ENCODE data around the gene PREPL. TPM values are rescaled to one million over a fixed set of nuclear protein-coding genes. Genes with fewer than 3 reads are reported as not detected.
"Not testable (repeated sequence)": the region's sequence is repeated elsewhere in the genome, so short reads cannot be mapped to it uniquely, and the experiment has no call there.

Gene PREPL
- total and polyA plus RNA-seq, 2 donors (not counting 1 experiment from before 2014, with no cell fraction given), result 5.5 to 34.0 TPM

DNA sequence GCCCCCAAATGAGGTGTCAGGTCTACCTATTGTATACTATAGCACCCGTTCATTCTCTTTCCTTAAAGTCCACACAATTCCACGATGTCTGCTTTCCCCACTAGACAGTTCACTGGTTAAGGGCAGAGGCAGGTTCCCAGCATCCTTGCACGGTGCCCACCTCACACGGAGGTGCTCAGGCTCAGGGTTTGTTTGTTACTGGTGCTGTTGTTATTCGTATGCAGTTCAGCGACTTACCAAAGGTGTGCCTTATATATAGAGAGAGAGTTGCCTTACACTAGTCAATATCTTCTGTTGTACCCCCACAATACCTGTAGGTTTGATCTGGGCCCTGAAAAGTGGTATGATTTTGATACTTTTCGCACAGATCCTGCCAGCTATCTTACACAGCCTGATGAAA, 55.4 kb downstream of the PREPL start:
- Histone ChIP-seq H3K4me2 (replicated peaks; ENCODE audit: low read depth, low read length, poor library complexity, severe bottlenecking) (no peak overlapping the region), H3K79me2 (ENCODE audit: control insufficient read depth, insufficient read depth, low read length) (no peaks in the 10 kb centered on the region), H3K4me1 (ENCODE audit: control insufficient read depth in 2 of 2, insufficient read depth in 2 of 2, low read length in 2 of 2) (no peaks in the 10 kb centered on the region), H3K9ac (ENCODE audit: low read length) (no peak overlapping the region), H3K4me3 (ENCODE audit: control extremely low read depth in 1 of 5, extremely low read depth in 1 of 5, insufficient read depth in 1 of 5, low read depth in 2 of 5, low read length in 4 of 5) (no peak overlapping the region), H3K36me3 (replicated peaks in 1 of 2; ENCODE audit: control extremely low read depth in 1 of 2, control insufficient read depth in 1 of 2, extremely low read depth in 1 of 2, insufficient read depth in 2 of 2, low read length in 1 of 2) (no peaks in the 10 kb centered on the region), H2AFZ (ENCODE audit: insufficient read depth, low read depth, low read length, poor library complexity, severe bottlenecking) (no peak overlapping the region), H3K27me3 (replicated peaks in 1 of 4; ENCODE audit: control extremely low read depth in 1 of 4, control insufficient read depth in 3 of 4, insufficient read depth in 4 of 4, low read length in 3 of 4) (no peaks in the 10 kb centered on the region), H4K20me1 (ENCODE audit: control insufficient read depth, insufficient read depth, low read length, poor library complexity, severe bottlenecking) (no peaks in the 10 kb centered on the region), H3K27ac (ENCODE audit: low read length in 2 of 2) (no peak overlapping the region), H3K9me3 (ENCODE audit: control extremely low read depth in 1 of 3, control insufficient read depth in 2 of 3, insufficient read depth in 1 of 3, low read length in 2 of 3) (peaks cover 0 to 18% (median 16%) of the 10 kb centered on the region in 3 donors)
- CTCF ChIA-PET, result interaction anchor here (0.7 kb wide), 2 partner anchors 62 to 164 kb away, joined by 4 read pairs; no protein-coding TSS in a partner anchor
- ATAC-seq (ENCODE audit: low read depth), result no peak
- Mint-ChIP-seq H3K27ac (no peak overlapping the region), H3K4me3 (no peak overlapping the region), H3K27me3 (no peaks in the 10 kb centered on the region), H3K9me3 (ENCODE audit: insufficient read depth) (peaks cover 10% of the 10 kb centered on the region), H3K4me1 (no peaks in the 10 kb centered on the region)
- no peak for DNase-seq
- TF ChIP-seq EZH2 (IDR thresholded peaks at IDR 0.05; ENCODE audit: borderline replicate concordance, insufficient read depth, low read depth, low read length, poor library complexity, severe bottlenecking), result no peak
- TF ChIP-seq, protein P1, sequence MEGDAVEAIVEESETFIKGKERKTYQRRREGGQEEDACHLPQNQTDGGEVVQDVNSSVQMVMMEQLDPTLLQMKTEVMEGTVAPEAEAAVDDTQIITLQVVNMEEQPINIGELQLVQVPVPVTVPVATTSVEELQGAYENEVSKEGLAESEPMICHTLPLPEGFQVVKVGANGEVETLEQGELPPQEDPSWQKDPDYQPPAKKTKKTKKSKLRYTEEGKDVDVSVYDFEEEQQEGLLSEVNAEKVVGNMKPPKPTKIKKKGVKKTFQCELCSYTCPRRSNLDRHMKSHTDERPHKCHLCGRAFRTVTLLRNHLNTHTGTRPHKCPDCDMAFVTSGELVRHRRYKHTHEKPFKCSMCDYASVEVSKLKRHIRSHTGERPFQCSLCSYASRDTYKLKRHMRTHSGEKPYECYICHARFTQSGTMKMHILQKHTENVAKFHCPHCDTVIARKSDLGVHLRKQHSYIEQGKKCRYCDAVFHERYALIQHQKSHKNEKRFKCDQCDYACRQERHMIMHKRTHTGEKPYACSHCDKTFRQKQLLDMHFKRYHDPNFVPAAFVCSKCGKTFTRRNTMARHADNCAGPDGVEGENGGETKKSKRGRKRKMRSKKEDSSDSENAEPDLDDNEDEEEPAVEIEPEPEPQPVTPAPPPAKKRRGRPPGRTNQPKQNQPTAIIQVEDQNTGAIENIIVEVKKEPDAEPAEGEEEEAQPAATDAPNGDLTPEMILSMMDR (IDR thresholded peaks at IDR 0.05), result no peak
- POLR2A ChIA-PET, result no interaction called here
- intact Hi-C loops (cut with micrococcal nuclease), result no loop called here
- WGBS (ENCODE audit: insufficient coverage), result 94% methylated on average over 3 of the region's 7 CpGs

DNA sequence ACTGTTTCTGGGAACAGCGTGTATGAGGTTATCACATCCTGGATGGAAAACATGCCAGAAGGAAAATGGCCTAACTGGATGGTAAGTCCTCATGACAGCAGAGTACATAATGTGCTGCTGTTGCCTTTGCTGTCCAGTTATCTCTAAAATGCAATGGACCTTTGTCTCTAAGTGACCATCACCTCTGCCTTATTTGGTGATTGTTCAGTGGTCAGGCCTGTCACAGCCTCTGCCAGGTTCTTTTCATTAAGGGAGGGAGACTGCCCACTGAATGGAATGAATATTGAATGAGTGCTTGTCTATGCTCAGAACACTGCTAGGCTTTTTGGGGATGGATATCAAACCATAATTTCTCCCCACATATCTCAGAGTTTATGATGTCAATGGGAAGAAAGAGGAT, 57.0 kb downstream of the PREPL start:
- H3K27me3 Mint-ChIP-seq, result peaks cover 3% of the 10 kb centered on the region
- no peaks in the 10 kb centered on the region for H3K4me1 Mint-ChIP-seq
- H3K9me3 Mint-ChIP-seq (ENCODE audit: insufficient read depth), result peaks cover 9% of the 10 kb centered on the region

DNA sequence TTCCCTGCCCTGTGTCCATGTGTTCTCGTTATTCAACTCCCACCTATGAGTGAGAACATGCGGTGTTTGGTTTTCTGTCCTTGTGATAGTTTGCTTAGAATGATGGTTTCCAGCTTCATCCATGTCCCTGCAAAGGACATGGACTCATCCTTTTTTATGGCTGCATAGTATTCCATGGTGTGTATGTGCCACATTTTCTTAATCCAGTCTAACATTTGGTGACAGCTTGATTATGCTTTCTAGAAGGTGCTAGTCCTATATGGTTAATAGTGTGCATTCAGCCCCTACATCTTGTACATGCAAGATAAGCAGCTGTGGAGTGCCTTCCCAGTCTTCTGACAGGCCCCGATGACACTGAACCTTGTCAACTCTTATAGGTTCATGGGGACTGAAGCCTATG, 57.5 kb downstream of the PREPL start:
- H3K4me3 ChIP-seq (ENCODE audit: control extremely low read depth in 1 of 5, extremely low read depth in 1 of 5, insufficient read depth in 1 of 5, low read depth in 2 of 5, low read length in 4 of 5); H3K79me2 ChIP-seq (ENCODE audit: control insufficient read depth, insufficient read depth, low read length); H3K9me3 Mint-ChIP-seq (ENCODE audit: insufficient read depth); H2AFZ ChIP-seq (ENCODE audit: insufficient read depth, low read depth, low read length, poor library complexity, severe bottlenecking); H3K4me1 ChIP-seq (ENCODE audit: control insufficient read depth in 2 of 2, insufficient read depth in 2 of 2, low read length in 2 of 2); DNase-seq; H3K27ac Mint-ChIP-seq; H3K4me3 Mint-ChIP-seq; POLR2A ChIA-PET; H4K20me1 ChIP-seq (ENCODE audit: control insufficient read depth, insufficient read depth, low read length, poor library complexity, severe bottlenecking); H3K9ac ChIP-seq (ENCODE audit: low read length); H3K27me3 ChIP-seq (replicated peaks in 1 of 4; ENCODE audit: control extremely low read depth in 1 of 4, control insufficient read depth in 3 of 4, insufficient read depth in 4 of 4, low read length in 3 of 4); intact Hi-C loops (cut with micrococcal nuclease); H3K4me1 Mint-ChIP-seq; ATAC-seq (ENCODE audit: low read depth); H3K27me3 Mint-ChIP-seq; H3K4me2 ChIP-seq (replicated peaks; ENCODE audit: low read depth, low read length, poor library complexity, severe bottlenecking); H3K27ac ChIP-seq (ENCODE audit: low read length in 2 of 2); H3K9me3 ChIP-seq (ENCODE audit: control extremely low read depth in 1 of 3, control insufficient read depth in 2 of 3, insufficient read depth in 1 of 3, low read length in 2 of 3); H3K36me3 ChIP-seq (replicated peaks in 1 of 2; ENCODE audit: control extremely low read depth in 1 of 2, control insufficient read depth in 1 of 2, extremely low read depth in 1 of 2, insufficient read depth in 2 of 2, low read length in 1 of 2): not testable (repeated sequence)
- WGBS (ENCODE audit: insufficient coverage), result no CpG with 5 or more reads among the region's 3 CpGs
- CTCF ChIA-PET, result interaction anchor here (0.6 kb wide), 1 partner anchor 1646 kb away, joined by 4 read pairs; no protein-coding TSS in a partner anchor

More for the DNA sequence above, 57.0 kb downstream of the PREPL start:
- intact Hi-C loops (cut with micrococcal nuclease), result no loop called here
- no peaks in the 10 kb centered on the region for H3K79me2 ChIP-seq (ENCODE audit: control insufficient read depth, insufficient read depth, low read length)
- H3K9me3 ChIP-seq (ENCODE audit: control extremely low read depth in 1 of 3, control insufficient read depth in 2 of 3, insufficient read depth in 1 of 3, low read length in 2 of 3), result peaks cover 0 to 5% (median 3%) of the 10 kb centered on the region in 3 donors
- no peaks in the 10 kb centered on the region for H3K27me3 ChIP-seq (replicated peaks in 1 of 4; ENCODE audit: control extremely low read depth in 1 of 4, control insufficient read depth in 3 of 4, insufficient read depth in 4 of 4, low read length in 3 of 4)
- CTCF ChIA-PET, result no interaction called here
- TF ChIP-seq, protein P1 (IDR thresholded peaks at IDR 0.05), result no peak
- TF ChIP-seq EZH2 (IDR thresholded peaks at IDR 0.05; ENCODE audit: borderline replicate concordance, insufficient read depth, low read depth, low read length, poor library complexity, severe bottlenecking), result no peak
- no peak overlapping the region for H3K27ac Mint-ChIP-seq
- H2AFZ ChIP-seq (ENCODE audit: insufficient read depth, low read depth, low read length, poor library complexity, severe bottlenecking), result no peak overlapping the region
- no peak overlapping the region for H3K27ac ChIP-seq (ENCODE audit: low read length in 2 of 2)
- H4K20me1 ChIP-seq (ENCODE audit: control insufficient read depth, insufficient read depth, low read length, poor library complexity, severe bottlenecking), result no peaks in the 10 kb centered on the region
- no peaks in the 10 kb centered on the region for H3K4me1 ChIP-seq (ENCODE audit: control insufficient read depth in 2 of 2, insufficient read depth in 2 of 2, low read length in 2 of 2)
- POLR2A ChIA-PET, result no interaction called here
- no peak overlapping the region for H3K4me3 ChIP-seq (ENCODE audit: control extremely low read depth in 1 of 5, extremely low read depth in 1 of 5, insufficient read depth in 1 of 5, low read depth in 2 of 5, low read length in 4 of 5)
- H3K9ac ChIP-seq (ENCODE audit: low read length), result no peak overlapping the region
- DNase-seq (no peak), ATAC-seq (ENCODE audit: low read depth) (no peak)
- WGBS (ENCODE audit: insufficient coverage), result 100% methylated on average over 1 of the region's 1 CpG
- H3K4me3 Mint-ChIP-seq, result no peak overlapping the region
- no peaks in the 10 kb centered on the region for H3K36me3 ChIP-seq (replicated peaks in 1 of 2; ENCODE audit: control extremely low read depth in 1 of 2, control insufficient read depth in 1 of 2, extremely low read depth in 1 of 2, insufficient read depth in 2 of 2, low read length in 1 of 2)
- H3K4me2 ChIP-seq (replicated peaks; ENCODE audit: low read depth, low read length, poor library complexity, severe bottlenecking), result no peak overlapping the region

All from B cell (primary cell).